Endothelial cell of umbilical vein (primary cell): ENCODE measurements around the gene CDKN1A. TPM values are rescaled to one million over a fixed set of nuclear protein-coding genes. Genes with fewer than 3 reads are reported as not detected.

Experiments used
- BruUV-seq: library from RNA; stranded (reverse); fragments of 400-500 nt; replicated peaks from 2 replicates; lab custom pipeline; 2021; lab: Mats Ljungman, UMichigan
- CTCF ChIA-PET: fragments of 300-600, 350-600 bp; sonication (Branson Sonifier 250); formaldehyde crosslinking; loops from one replicate; lab custom pipeline; 2021; ENCODE audit warnings: antibody characterized with exemption, inconsistent platforms; lab: Charles Lee
- POLR2A ChIA-PET: fragments of 300-600, 350-600 bp; sonication (Branson Sonifier 250); formaldehyde crosslinking; loops from one replicate; lab custom pipeline; 2021; ENCODE audit warnings: antibody characterized with exemption, inconsistent platforms; lab: Charles Lee
- DNase-seq: peaks from one replicate; pipeline ENCODE4 v3.0.0-alpha.2; 2011; ENCODE audit warnings: low read depth, low spot score
- FAIRE-seq: peaks from 2 replicates; lab custom pipeline; 2011; peaks lifted over from hg19 to GRCh38; lab: Jason Lieb, UNC
- H2AFZ ChIP-seq: 2 replicates; pipeline ENCODE4 v1.6.0; 2012; ENCODE audit warnings: low read depth, low read length, control low read depth, inconsistent platforms
- H3K27ac ChIP-seq: 2 replicates; pipeline ENCODE4 v1.5.1; 2011; ENCODE audit warnings: low read depth, mild to moderate bottlenecking, control low read depth, low read length, moderate library complexity; ENCODE audit not compliant: insufficient read depth
- H3K27me3 ChIP-seq, 2 experiments: 2 replicates each; pipeline versions ENCODE4 v1.6.0 to v1.6.1; 2011; ENCODE audit warnings: low read length in 2 of 2, mixed read lengths in 1 of 2; ENCODE audit not compliant: control insufficient read depth in 2 of 2, insufficient read depth in 2 of 2
- H3K36me3 ChIP-seq, 2 experiments: 2 replicates in 1 of 2; 3 replicates in 1 of 2; pipeline ENCODE4 v1.5.1; 2011; ENCODE audit warnings: low read length in 2 of 2, mild to moderate bottlenecking in 1 of 2, moderate library complexity in 1 of 2; ENCODE audit not compliant: control insufficient read depth in 2 of 2, insufficient read depth in 2 of 2; ENCODE audit errors: extremely low read depth in 1 of 2
- H3K4me1 ChIP-seq: 3 replicates; pipeline ENCODE4 v1.5.1; 2011; ENCODE audit warnings: mild to moderate bottlenecking, low read length; ENCODE audit not compliant: control insufficient read depth, insufficient read depth; ENCODE audit errors: extremely low read depth
- H3K4me2 ChIP-seq: 2 replicates; pipeline ENCODE4 v1.6.1; 2011; ENCODE audit warnings: low read length, control low read depth, mixed read lengths; ENCODE audit not compliant: insufficient read depth
- H3K4me3 ChIP-seq, 3 experiments: fragments of 200-600 bp in 1 of 3; sonication (generic), shearing (Covaris generic) in 1 of 3; replicated peaks in 1 of 3; 2 replicates each; pipeline ENCODE4 v1.5.1; 2011 to 2016; ENCODE audit warnings: control low read depth in 3 of 3, low read length in 3 of 3, mild to moderate bottlenecking in 2 of 3, inconsistent platforms in 1 of 3, low read depth in 1 of 3, moderate library complexity in 1 of 3; ENCODE audit not compliant: insufficient read depth in 1 of 3
- H3K79me2 ChIP-seq: 2 replicates; pipeline ENCODE4 v1.6.0; 2012; ENCODE audit warnings: low read length, inconsistent platforms; ENCODE audit not compliant: control insufficient read depth, insufficient read depth
- H3K9ac ChIP-seq: replicated peaks from 2 replicates; pipeline ENCODE3; 2011; ENCODE audit warnings: low read length, control low read depth; ENCODE audit not compliant: insufficient read depth; ENCODE audit errors: extremely low read depth
- H3K9me1 ChIP-seq: replicated peaks from 3 replicates; pipeline ENCODE4 v1.6.0; 2011; ENCODE audit warnings: mild to moderate bottlenecking, low read length; ENCODE audit not compliant: control insufficient read depth, insufficient read depth; ENCODE audit errors: extremely low read depth
- H3K9me3 ChIP-seq: replicated peaks from 2 replicates; pipeline ENCODE4 v1.5.1; 2012; ENCODE audit warnings: low read length, inconsistent platforms; ENCODE audit not compliant: control insufficient read depth, insufficient read depth
- H4K20me1 ChIP-seq: replicated peaks from 2 replicates; pipeline ENCODE3; 2011; ENCODE audit warnings: mild to moderate bottlenecking, low read length; ENCODE audit not compliant: control insufficient read depth, insufficient read depth; ENCODE audit errors: extremely low read depth
- CTCF ChIP-seq, 2 donors: IDR thresholded peaks; 1 replicate in 1 of 2; 2 replicates in 1 of 2; pipeline ENCODE4 v1.5.1; 2011; ENCODE audit warnings: low read length in 2 of 2, mild to moderate bottlenecking in 2 of 2, moderate library complexity in 2 of 2, control low read depth in 1 of 2, inconsistent platforms in 1 of 2, low read depth in 1 of 2; ENCODE audit not compliant: insufficient read depth in 1 of 2; ENCODE audit errors: extremely low read depth in 1 of 2
- EZH2 ChIP-seq: IDR thresholded peaks from 2 replicates; pipeline ENCODE4 v1.6.1; 2012; ENCODE audit warnings: borderline replicate concordance, low read depth, mild to moderate bottlenecking, moderate library complexity, low read length, inconsistent platforms; ENCODE audit not compliant: severe bottlenecking
- FOS ChIP-seq: IDR thresholded peaks from 2 replicates; pipeline ENCODE4 v1.6.1; 2011; ENCODE audit warnings: mild to moderate bottlenecking, low read length, moderate library complexity, borderline replicate concordance; ENCODE audit not compliant: insufficient read depth
- GATA2 ChIP-seq: IDR thresholded peaks from 2 replicates; pipeline ENCODE4 v1.7.0; 2011; ENCODE audit warnings: low read depth, mild to moderate bottlenecking, moderate library complexity, mixed read lengths, low read length; ENCODE audit not compliant: insufficient read length, insufficient read depth
- JUN ChIP-seq: IDR thresholded peaks from 2 replicates; pipeline ENCODE4 v1.6.1; 2011; ENCODE audit warnings: borderline replicate concordance, low read depth; ENCODE audit not compliant: insufficient read length, insufficient read depth
- MAX ChIP-seq: IDR thresholded peaks from 2 replicates; pipeline ENCODE4 v1.6.1; 2011; ENCODE audit not compliant: insufficient read depth, insufficient read length
- MYC ChIP-seq: IDR thresholded peaks from one replicate; pipeline ENCODE4 v1.6.1; 2011; ENCODE audit warnings: mild to moderate bottlenecking, low read depth, low read length
- POLR2A ChIP-seq: IDR thresholded peaks from 2 replicates; pipeline ENCODE4 v1.6.1; 2012; ENCODE audit warnings: low read depth, mild to moderate bottlenecking, control low read depth, low read length
- POLR2AphosphoS5 ChIP-seq: IDR thresholded peaks from 2 replicates; pipeline ENCODE4 v1.6.1; 2012; ENCODE audit warnings: low read depth, mild to moderate bottlenecking, control low read depth, low read length, moderate library complexity; ENCODE audit not compliant: insufficient read depth
- dilution Hi-C: fragments of 300-500 bp; cut with MboI; formaldehyde crosslinking; loops from one replicate; pipeline ENCODE4 v1.15.0; 2019; ENCODE audit warnings: low sequenced_read_pairs; ENCODE audit not compliant: extremely low pct_ligation_motif_present
- intact Hi-C: fragments of 100-400 bp; cut with micrococcal nuclease; formaldehyde crosslinking; loops from one replicate; pipeline ENCODE4 v1.10.0; 2022
- polyA plus RNA-seq, 4 experiments: library from polyadenylated mRNA; depleted of rRNA in 3 of 4; stranded (reverse) in 3 of 4; unstranded in 1 of 4; fragments of >200 nt; gene quantifications; 2 replicates each; pipeline versions ENCODE4 v1.2.1 to v1.2.3, GENCODE V29; 2011 to 2012; ENCODE audit warnings: missing spikeins in 1 of 4
- total RNA-seq: library from RNA; stranded (reverse); gene quantifications from 2 replicates; pipeline ENCODE4 v1.2.3, GENCODE V29; 2021

CDKN1A gene
- total and polyA plus RNA-seq, 2 donors (not counting 3 experiments of a cell fraction or from before 2014, with no cell fraction given): 170 to 238 TPM

GRCh38 chr6:36727505-36728021 is 49.0 kb downstream of the CDKN1A start:
- Histone ChIP-seq H3K27ac (no peak overlapping the region), H3K9me1 (no peaks in the 10 kb centered on the region), H4K20me1 (no peaks in the 10 kb centered on the region), H3K4me3 (no peak overlapping the region), H3K9me3 (no peaks in the 10 kb centered on the region), H3K9ac (no peak overlapping the region), H2AFZ (no peak overlapping the region), H3K27me3 (no peaks in the 10 kb centered on the region), H3K4me1 (peaks cover 2% of the 10 kb centered on the region), H3K36me3 (no peaks in the 10 kb centered on the region), H3K79me2 (no peaks in the 10 kb centered on the region), H3K4me2 (no peak overlapping the region)
- TF ChIP-seq POLR2AphosphoS5 (no peak), CTCF (IDR thresholded peaks at IDR 0.05; ENCODE audit: extremely low read depth in 1 of 2, insufficient read depth in 1 of 2, low read depth in 1 of 2, low read length in 2 of 2) (no peak), POLR2A (no peak), MAX (no peak), GATA2 (no peak), MYC (no peak), JUN (no peak), FOS (no peak), EZH2 (no peak)
- DNase-seq: no peak
- no TSS peak for BruUV-seq
- intact Hi-C loops: no loop called here
- ChIA-PET CTCF (interaction anchor here (1.0 to 2.0 kb wide), 3 partner anchors 28 to 113 kb away, joined by 3 to 5 read pairs (median 4); no protein-coding TSS in a partner anchor), POLR2A (no interaction called here)
- dilution Hi-C loops: no loop called here
- no peak for FAIRE-seq
